Esophagus muscularis mucosa (tissue), 3 donors: ENCODE measurements around the gene MPV17L.

Source experiments
- POLR2A ChIP-seq: fragments of 450-650 bp; IDR thresholded peaks from one replicate; pipeline ENCODE4 v1.6.1; 2017; ENCODE audit warnings: antibody characterized with exemption, moderate library complexity, mild to moderate bottlenecking, low read depth
- POLR2AphosphoS5 ChIP-seq, 2 donors: sonication (generic); formaldehyde crosslinking; IDR thresholded peaks; one replicate each; pipeline ENCODE4 v1.6.1; 2017; ENCODE audit warnings: antibody characterized with exemption in 2 of 2
- TF ChIP-seq, protein P1 (sequence below), 3 experiments: fragments of 200-600 bp in 2 of 3; fragments of 450-650 bp in 1 of 3; sonication (generic) in 2 of 3; IDR thresholded peaks; one replicate each; pipeline ENCODE4 v1.5.1; 2017 to 2019; ENCODE audit warnings: antibody characterized with exemption in 3 of 3, mild to moderate bottlenecking in 2 of 3, moderate library complexity in 1 of 3

DNA sequence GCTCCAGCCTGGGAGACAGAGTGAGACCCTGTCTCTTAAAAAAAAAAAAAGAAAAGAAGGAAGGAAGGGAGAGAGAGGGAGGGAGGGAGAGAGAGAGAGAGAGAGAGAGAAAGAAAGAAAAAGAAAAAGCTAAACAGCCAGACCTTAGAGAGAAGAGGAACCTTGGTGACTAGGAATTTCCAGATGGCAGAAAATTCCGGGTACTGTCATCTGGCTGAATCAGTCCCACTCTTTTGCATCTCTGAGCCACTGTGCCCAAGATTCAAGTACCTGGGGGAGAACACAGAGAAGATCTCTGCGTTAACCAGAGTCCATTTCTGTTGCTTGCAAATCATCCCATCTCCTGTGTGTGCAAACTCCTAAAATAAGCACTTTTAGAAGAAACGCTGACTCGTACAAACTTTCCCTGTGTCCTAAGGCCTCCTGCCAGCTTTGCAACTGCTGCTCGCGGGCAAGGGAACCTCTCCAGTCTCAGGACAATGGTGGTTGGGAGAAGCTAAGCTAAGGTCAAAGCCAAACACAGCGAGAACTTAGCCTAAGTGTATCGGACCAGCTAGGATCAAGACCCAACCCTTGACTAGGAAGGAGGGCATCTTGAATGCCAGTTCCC, 56.8 kb downstream of the MPV17L start:
- TF ChIP-seq, protein P1, sequence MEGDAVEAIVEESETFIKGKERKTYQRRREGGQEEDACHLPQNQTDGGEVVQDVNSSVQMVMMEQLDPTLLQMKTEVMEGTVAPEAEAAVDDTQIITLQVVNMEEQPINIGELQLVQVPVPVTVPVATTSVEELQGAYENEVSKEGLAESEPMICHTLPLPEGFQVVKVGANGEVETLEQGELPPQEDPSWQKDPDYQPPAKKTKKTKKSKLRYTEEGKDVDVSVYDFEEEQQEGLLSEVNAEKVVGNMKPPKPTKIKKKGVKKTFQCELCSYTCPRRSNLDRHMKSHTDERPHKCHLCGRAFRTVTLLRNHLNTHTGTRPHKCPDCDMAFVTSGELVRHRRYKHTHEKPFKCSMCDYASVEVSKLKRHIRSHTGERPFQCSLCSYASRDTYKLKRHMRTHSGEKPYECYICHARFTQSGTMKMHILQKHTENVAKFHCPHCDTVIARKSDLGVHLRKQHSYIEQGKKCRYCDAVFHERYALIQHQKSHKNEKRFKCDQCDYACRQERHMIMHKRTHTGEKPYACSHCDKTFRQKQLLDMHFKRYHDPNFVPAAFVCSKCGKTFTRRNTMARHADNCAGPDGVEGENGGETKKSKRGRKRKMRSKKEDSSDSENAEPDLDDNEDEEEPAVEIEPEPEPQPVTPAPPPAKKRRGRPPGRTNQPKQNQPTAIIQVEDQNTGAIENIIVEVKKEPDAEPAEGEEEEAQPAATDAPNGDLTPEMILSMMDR (IDR thresholded peaks at IDR 0.05), result no peak
- no peak for TF ChIP-seq POLR2A
- TF ChIP-seq POLR2AphosphoS5 (IDR thresholded peaks at IDR 0.05), result no peak
